Nephron progenitor cell (in vitro differentiated cells): ENCODE data around the gene CLCN6.

ENCODE experiments used
- DNase-seq: peaks from one replicate; pipeline ENCODE4 v3.0.0; 2021
- H3K27ac Mint-ChIP-seq: 2 replicates; pipeline ENCODE4 v1.8.0; 2021; ENCODE audit warnings: mild to moderate bottlenecking, moderate library complexity, mixed read lengths
- H3K27me3 Mint-ChIP-seq: 2 replicates; pipeline ENCODE4 v1.8.0; 2021; ENCODE audit warnings: mild to moderate bottlenecking, low read depth, mixed read lengths; ENCODE audit not compliant: poor library complexity
- H3K36me3 Mint-ChIP-seq: 2 replicates; pipeline ENCODE4 v1.8.0; 2021; ENCODE audit warnings: low read depth, mixed read lengths
- H3K4me1 Mint-ChIP-seq: 2 replicates; pipeline ENCODE4 v1.8.0; 2021; ENCODE audit warnings: mixed read lengths
- H3K4me3 Mint-ChIP-seq: 2 replicates; pipeline ENCODE4 v1.8.0; 2021; ENCODE audit warnings: mild to moderate bottlenecking, moderate library complexity, mixed read lengths
- H3K9me3 Mint-ChIP-seq: 2 replicates; pipeline ENCODE4 v1.8.0; 2021; ENCODE audit warnings: mild to moderate bottlenecking, moderate library complexity, mixed read lengths
- TF ChIP-seq, protein P1 (sequence below): fragments of 200-600 bp; sonication (generic); IDR thresholded peaks from 2 replicates; pipeline ENCODE4 v1.5.0; 2021; ENCODE audit warnings: antibody characterized with exemption

Gene CLCN6

GRCh38 chr1:11875094-11875493 is 69.1 kb downstream of the CLCN6 start:
- peaks cover 10% of the 10 kb centered on the region for H3K27me3 Mint-ChIP-seq
- DNase-seq: no peak
- H3K4me1 Mint-ChIP-seq: peaks cover 41% of the 10 kb centered on the region
- no peak overlapping the region for H3K4me3 Mint-ChIP-seq
- H3K36me3 Mint-ChIP-seq: no peaks in the 10 kb centered on the region
- H3K9me3 Mint-ChIP-seq: no peaks in the 10 kb centered on the region
- TF ChIP-seq, protein P1, sequence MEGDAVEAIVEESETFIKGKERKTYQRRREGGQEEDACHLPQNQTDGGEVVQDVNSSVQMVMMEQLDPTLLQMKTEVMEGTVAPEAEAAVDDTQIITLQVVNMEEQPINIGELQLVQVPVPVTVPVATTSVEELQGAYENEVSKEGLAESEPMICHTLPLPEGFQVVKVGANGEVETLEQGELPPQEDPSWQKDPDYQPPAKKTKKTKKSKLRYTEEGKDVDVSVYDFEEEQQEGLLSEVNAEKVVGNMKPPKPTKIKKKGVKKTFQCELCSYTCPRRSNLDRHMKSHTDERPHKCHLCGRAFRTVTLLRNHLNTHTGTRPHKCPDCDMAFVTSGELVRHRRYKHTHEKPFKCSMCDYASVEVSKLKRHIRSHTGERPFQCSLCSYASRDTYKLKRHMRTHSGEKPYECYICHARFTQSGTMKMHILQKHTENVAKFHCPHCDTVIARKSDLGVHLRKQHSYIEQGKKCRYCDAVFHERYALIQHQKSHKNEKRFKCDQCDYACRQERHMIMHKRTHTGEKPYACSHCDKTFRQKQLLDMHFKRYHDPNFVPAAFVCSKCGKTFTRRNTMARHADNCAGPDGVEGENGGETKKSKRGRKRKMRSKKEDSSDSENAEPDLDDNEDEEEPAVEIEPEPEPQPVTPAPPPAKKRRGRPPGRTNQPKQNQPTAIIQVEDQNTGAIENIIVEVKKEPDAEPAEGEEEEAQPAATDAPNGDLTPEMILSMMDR: no peak
- H3K27ac Mint-ChIP-seq: no peak overlapping the region

DNA sequence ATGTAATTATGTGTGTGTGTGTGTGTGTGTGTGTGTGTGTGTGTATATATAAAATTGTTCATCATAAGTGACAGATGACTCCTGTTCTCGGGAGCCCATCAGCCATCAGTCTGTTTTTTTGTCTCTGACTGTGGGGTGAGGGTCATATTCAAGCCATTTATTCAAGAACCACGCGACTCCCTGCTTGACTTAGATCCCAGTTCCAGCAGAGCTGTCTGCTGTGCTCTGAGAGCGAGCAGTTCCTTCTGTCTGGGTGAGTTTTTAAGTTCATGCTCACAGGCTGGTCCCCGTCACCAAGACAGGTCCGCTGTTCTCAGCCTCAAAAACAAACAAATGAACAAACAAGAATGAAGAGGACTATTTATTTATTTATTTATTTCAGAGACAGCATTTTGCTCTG is 71.1 kb downstream of the CLCN6 start:
- TF ChIP-seq, protein P1: no peak
- H3K36me3 Mint-ChIP-seq: no peaks in the 10 kb centered on the region
- no peaks in the 10 kb centered on the region for H3K9me3 Mint-ChIP-seq
- H3K4me3 Mint-ChIP-seq: no peak overlapping the region
- peaks cover 4% of the 10 kb centered on the region for H3K27me3 Mint-ChIP-seq
- no peak overlapping the region for H3K27ac Mint-ChIP-seq
- peaks cover 50% of the 10 kb centered on the region for H3K4me1 Mint-ChIP-seq
- DNase-seq: no peak

DNA sequence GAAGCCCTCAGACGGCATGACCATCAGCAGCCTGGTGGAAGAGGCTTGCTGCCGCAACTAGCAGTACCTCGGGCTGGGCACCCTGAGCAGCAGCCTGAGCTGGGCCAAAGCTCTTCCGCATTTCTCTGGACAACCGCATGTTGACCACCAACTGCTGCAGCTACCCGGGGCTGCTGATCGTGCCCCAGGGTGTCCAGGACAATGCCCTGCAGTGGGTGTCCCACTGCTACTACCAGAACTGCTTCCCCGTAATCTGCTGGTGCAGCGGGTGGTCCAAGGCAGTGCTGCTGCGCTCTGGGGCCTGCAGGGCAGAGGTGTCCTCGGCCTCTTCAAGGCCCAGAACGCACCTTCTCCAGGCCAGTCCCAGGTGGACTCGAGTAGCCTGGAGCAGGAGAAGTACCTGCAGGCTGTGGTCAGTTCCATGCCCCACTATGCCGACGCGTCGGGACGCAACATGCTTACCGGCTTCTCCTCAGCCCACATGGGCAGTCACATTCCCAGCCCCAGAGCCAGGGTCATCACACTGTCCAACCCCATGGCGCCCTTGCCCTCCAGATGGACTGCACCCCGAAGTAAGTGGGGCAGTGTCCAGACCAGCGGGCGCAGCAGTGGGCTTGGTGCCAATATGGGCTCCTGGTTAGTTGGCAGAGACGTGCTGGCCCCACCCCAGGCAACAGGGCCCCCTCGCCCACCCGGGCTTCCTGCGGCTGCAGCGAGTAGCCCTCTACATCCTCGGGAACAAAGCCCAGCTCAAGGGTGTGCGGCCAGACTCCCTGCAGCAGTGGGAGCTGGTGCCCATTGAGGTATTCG is 72.3 kb downstream of the CLCN6 start:
- DNase-seq: no peak
- H3K9me3 Mint-ChIP-seq: no peaks in the 10 kb centered on the region
- TF ChIP-seq, protein P1: no peak
- no peak overlapping the region for H3K4me3 Mint-ChIP-seq
- H3K36me3 Mint-ChIP-seq: no peaks in the 10 kb centered on the region
- peaks cover 9% of the 10 kb centered on the region for H3K27me3 Mint-ChIP-seq
- peaks cover 55% of the 10 kb centered on the region for H3K4me1 Mint-ChIP-seq
- H3K27ac Mint-ChIP-seq: no peak overlapping the region

DNA sequence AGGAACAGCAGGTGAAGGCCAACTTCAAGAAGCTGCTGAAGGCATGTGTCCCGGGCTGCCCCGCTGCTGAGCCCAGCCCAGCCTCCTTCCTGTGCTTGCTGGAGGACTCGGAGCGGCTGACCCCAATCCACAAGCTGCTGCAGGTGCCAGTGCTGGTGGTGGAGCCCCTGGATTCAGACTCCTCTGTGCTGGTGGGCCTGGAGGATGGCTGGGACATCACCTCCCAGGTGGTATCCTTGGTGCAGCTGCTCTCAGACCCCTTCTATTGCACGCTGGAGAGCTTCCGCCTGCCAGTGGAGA is 72.8 kb downstream of the CLCN6 start:
- peaks cover 51% of the 10 kb centered on the region for H3K4me1 Mint-ChIP-seq
- no peak overlapping the region for H3K27ac Mint-ChIP-seq
- TF ChIP-seq, protein P1: no peak
- no peaks in the 10 kb centered on the region for H3K9me3 Mint-ChIP-seq
- no peak for DNase-seq
- H3K36me3 Mint-ChIP-seq: no peaks in the 10 kb centered on the region
- H3K4me3 Mint-ChIP-seq: no peak overlapping the region
- H3K27me3 Mint-ChIP-seq: peaks cover 9% of the 10 kb centered on the region

DNA sequence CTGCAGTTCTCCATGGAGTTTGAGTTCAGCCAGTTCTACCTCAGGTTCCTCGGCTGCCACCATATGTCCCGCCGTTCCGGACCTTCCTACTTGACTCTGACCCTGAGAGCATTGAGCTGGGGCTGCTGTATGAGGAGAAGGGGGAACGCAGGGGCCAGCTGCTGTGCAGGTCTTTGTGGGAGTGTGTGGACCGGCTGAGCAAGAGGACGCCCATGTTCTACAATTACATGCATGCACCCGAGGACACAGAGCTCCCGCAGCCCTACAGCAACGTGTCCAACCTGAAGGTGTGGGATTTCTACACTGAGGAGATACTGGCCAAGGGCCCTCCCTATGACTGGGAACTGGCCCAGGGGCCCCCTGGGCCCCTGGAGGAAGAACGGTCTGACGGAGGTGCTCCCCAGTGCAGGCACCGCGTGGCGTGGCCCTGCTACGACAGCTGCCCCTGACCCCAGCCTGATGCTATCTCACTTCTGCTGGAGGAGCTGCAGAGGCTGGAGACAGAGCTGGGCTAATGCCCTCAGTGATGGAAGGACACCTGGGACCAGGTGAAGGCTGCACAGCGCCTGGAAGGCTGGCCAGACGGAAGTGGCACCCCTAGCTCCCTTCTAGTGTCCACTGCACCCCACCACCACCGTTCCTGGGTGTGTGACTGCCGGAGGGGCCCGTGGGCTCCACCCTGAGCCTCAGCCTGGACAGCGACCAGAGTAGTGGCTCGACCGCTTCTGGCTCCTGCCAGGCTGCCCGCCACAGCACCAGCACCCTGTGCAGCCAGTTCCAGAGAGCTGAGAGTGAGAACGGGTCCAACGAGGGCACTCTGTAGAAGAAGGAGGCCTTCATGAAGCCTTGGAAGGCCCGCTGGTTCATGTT is 73.6 kb downstream of the CLCN6 start:
- no peak for DNase-seq
- Mint-ChIP-seq H3K36me3 (no peaks in the 10 kb centered on the region), H3K4me3 (no peak overlapping the region), H3K9me3 (no peaks in the 10 kb centered on the region), H3K27me3 (peaks cover 12% of the 10 kb centered on the region), H3K27ac (no peak overlapping the region), H3K4me1 (peaks cover 45% of the 10 kb centered on the region)
- TF ChIP-seq, protein P1: no peak
